ENCODE data around the gene SOX1.
A peak's percentile ranks its signal among the peaks of the same experiment; 100 is the strongest.

The SOX1 gene

GRCh38 chr13:112067116-112067741 lies at the start of gene SOX1:
Gene SOX1, plus strand, starts transcription at chr13:112067149. Its CDS starts 510 bp downstream, at chr13:112067659.
- no peak for DNase-seq

- DNase-seq = no peak
Measured at GRCh38 chr13:112024577-112024976, 42.4 kb upstream of the SOX1 start.

GRCh38 chr13:112027250-112027649 lies 39.7 kb upstream of the SOX1 start:
- no peak for DNase-seq

GRCh38 chr13:112028481-112028880 lies 38.5 kb upstream of the SOX1 start:
- no peak for DNase-seq

DNA sequence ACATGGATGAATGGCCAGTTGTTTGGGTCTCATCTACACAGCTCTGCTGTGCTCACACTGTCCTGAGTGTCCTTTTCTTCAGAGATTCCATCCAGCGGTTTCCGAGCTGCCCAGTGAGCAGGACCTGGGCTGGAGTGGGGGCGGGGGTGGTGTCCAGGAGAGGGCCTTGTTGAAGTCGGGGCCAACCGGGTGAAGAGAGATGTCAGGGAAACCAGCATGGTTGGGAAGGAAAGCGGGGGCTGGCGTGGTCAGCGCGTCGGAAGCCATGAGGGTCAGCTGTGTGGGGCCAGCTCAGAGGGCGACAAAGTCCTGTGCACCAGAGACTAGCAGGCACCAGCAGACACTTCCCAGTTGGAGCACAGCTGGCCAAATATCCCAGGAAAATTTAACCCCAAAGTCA lies 37.8 kb upstream of the SOX1 start:
- DNase-seq = no peak

- DNase-seq = peak; percentile 54
Measured at GRCh38 chr13:112032186-112032993, 34.6 kb upstream of the SOX1 start.

- no peak for DNase-seq
Measured at GRCh38 chr13:112034231-112034630, 32.7 kb upstream of the SOX1 start.

DNA sequence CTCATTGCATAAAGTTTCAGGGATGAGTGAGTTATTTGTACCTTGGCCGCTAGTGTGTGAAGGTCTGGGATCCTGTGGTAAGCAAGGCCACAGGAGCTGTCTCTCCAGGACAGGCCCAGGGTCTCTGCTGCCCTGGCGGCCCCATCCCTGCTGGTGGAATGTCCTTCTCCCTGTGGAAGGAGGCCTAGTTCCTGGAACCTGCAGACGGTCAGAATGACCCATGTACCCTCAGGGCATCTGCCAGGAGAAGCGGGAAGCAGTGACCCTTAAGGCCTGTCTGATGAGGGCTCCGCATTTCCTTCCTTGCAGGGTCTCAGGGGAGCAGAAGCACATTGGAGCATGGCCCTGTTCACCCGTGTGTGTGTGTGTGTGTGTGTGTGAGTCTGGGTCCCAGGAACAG lies 32.1 kb upstream of the SOX1 start:
- DNase-seq = no peak

DNA sequence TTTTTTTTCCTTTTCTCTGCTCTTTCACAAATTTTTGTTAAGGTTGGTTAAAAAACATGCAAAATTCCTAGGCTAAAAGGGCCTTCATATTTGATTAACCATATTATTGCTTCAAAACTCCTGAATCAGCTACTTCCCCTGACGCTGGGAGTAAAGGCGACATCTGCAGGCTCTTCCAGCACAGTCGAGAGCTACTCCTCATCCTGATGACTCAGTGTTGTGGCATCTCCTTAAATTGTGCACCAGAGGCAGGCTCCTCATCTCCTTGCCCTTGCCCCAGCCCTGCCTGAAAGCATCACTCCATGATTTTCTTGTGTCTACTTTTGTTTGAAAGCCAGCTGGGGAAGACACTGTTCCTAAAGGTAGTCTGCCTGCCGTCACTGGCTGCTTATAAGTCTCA lies 24.5 kb upstream of the SOX1 start:
- no peak for DNase-seq

DNA sequence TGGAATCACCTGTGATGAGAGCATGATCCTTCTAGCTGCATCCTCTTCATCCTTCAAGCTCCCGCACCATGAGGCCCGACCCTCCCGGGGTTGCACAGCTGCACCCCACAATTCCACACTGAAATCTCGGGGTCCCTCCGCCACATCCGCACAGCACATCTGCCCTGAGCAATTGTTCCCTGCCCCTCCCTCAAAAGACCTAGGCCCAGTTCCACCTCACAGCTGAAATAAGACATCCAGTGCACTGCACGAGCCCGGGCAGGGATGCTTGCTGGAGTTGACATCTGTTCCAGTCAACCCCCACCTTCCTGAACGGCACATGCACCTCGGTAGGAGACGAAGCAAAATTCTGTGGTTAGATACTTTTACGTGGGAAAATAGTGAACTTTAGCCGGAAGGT lies 14.7 kb upstream of the SOX1 start:
- no peak for DNase-seq

DNA sequence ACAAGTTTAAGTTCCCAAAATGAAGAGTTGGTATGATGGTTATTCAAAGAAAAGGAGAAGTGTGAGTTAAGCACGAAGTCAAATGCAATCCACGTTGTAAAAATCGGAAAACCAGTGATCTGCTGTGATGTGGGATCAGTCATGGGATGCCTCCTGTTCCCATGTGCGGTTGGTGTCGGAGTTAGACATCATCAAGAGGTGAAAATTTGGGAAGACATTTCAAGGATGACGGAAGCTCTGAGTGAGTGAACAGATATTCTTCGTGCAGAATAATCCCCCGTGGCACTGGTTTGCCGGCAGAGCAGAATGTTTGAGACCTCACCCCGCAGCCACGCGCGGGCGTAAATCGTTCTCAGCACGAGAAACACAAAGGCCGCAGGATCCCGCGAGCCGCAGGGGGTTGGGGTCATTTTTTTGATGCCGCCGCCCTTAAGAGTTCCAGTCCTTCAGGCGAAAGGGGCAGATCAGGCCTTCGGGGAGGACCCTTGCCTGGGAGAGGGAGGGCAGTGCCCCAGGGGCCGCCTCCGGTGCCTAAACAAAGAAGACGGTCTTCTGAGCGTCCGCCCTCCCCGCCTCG lies 13.7 kb upstream of the SOX1 start:
- DNase-seq = no peak

DNA sequence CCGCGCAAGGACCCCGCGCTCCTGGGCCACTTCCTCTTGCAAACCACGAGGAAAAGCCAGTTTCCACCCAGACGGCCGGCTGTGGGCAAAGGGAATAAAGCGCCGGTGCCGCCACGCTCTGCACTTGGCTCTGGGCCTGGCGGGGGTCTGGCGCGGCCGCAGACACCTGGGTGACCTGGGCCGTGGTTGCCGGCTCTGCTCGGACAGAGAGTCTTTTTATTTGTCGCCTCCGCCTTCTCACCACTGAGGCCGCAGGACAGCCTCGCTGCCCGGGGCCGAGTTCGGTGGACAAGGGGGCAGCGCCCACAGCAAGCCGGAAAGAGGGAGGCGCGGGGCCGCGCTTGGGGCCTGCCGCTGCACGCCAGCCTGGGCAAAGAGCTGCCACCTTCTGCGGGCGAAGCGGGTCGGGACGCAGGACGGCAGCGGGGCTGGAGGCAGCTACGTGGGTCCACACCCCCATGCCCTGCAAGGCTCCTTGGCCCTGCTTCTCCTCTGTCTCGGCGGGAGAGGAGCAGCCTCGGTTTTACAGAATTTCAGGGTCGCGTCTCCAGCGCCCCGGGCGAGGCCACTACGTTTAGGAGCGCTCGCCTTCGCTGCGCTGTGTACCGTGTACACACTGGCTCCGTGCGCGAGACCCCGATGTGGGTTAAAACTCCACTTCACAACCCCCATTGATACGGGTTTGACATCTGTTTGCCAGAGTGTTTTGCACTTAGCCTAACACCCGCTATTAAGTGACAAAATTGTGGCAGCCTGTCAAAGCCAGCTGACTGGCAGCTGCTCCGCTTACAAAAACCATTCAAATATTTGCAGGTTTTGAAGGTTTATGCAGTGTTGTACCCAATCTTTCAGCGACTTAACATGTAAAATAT lies 13.0 kb upstream of the SOX1 start:
- no peak for DNase-seq

GRCh38 chr13:112054616-112055015 lies 12.3 kb upstream of the SOX1 start:
- no peak for DNase-seq

- no peak for DNase-seq
Measured at GRCh38 chr13:112055036-112055914, 11.7 kb upstream of the SOX1 start.

DNA sequence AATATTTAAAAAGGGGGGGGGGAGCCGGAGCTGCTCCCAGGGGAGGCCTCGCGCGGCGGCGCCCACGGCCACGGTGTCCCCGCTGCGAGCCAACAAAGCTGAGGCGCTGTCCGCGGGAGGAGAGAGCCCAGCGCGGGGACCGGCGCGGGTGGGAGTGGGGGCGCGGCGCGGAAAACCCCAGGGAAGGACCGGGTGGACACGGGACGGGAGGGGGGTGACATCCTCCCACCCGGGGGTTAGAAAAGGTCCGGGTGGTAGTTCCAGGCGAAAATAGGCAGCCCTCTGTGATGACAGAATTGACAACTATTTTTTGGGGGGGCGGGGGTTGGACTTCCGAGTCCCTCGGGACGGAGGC lies 11.1 kb upstream of the SOX1 start:
- DNase-seq = no peak

DNA sequence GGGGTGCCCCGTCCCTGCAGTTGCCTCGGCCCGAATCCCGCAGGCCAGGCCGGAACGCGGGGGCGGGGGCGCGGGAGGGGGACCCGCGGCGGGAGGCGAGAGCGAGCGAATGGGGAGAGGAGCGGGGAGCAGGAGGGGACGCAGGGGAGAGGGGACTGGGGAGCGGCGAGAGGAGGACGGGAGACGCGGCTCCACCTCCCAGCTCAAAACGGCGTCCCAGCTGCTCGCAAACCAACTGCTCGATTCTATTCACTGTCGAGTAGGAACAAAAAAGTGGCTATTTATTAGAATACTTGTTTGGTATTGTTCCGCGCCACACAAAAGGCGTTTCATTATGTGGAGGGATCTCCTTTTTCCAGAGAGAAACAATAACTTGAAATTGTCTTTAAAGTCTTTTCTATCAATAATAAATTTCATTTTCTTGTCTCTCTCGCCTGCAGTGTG lies 10.6 kb upstream of the SOX1 start:
- DNase-seq = no peak

- DNase-seq = no peak
Measured at GRCh38 chr13:112056739-112057438, 10.1 kb upstream of the SOX1 start.

DNA sequence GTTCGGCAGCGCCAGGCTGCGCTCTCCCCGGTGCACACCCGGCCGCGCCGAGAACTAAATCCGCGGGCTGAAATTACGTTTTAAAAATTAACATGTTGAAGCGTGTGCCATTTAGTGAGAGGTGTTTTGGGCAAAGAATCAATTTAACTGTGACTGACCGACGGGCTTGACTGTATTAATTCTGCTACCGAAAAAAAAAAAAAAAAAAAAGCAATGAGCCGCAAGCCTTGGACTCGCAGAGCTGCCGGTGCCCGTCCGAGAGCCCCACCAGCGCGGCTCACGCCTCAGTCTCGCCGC lies 9.6 kb upstream of the SOX1 start:
- no peak for DNase-seq

- DNase-seq = no peak
Measured at GRCh38 chr13:112057736-112058518, 9.0 kb upstream of the SOX1 start.

DNA sequence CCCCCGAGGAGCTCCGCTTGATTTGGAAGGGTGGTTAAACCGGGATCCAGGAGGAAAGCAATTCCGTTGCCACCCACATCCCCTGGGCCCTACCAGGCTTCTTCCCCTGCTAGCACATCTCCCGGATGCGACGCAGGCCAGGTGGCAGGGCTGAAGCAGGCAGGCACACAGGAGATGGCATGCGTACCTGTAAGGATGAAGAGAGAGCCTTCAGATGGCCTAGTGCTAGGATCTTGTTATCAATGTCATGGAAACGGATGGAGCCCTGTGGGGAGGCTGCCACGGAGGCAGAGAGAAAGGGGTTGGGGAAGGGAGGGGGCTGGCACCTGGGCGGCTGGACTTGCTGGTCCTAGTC lies 8.5 kb upstream of the SOX1 start:
- DNase-seq = no peak

DNA sequence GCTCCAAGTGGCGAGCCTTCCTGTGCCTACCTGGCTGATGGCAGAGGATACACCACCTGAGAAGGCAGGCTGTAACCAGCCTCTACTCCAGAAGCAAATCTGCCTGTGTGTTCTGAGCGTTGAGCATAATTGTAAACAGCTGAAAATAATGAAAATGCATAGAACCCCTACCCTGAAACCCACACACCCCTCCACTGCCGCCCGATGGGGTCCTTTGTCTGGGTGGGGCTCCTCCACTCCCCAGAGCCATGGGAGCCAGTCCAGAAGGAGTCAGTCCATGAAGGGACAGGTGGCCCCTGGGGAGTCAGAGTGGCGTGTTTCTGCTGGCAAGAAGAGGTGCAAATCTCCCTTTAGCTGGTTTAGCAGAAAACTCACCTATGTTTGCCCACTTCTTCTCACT lies 8.0 kb upstream of the SOX1 start:
- DNase-seq = no peak
